Cardiac muscle cell (in vitro differentiated cells and primary cell): Measurements from ENCODE around the gene SPEG. TPM values are rescaled to one million over a fixed set of nuclear protein-coding genes. Genes with fewer than 3 reads are reported as not detected.

ENCODE experiments used
- DNase-seq, 2 donors: peaks; one replicate each; pipeline versions ENCODE4 v3.0.0 to v3.0.0-alpha.2; 2010 to 2017; ENCODE audit warnings: low read depth in 1 of 2, low spot score in 1 of 2
- H3K27ac ChIP-seq: fragments of 200-600 bp; sonication (generic); 2 replicates; pipeline ENCODE4 v1.5.1; 2016
- H3K27me3 ChIP-seq: fragments of 200-600 bp; sonication (generic); 2 replicates; pipeline ENCODE4 v1.6.0; 2016; ENCODE audit warnings: control low read depth
- H3K36me3 ChIP-seq: fragments of 200-600 bp; sonication (generic); 2 replicates; pipeline ENCODE4 v1.5.1; 2016; ENCODE audit warnings: control low read depth
- H3K4me1 ChIP-seq: fragments of 200-600 bp; sonication (generic); 2 replicates; pipeline ENCODE4 v1.8.1; 2017; ENCODE audit warnings: low read depth, mild to moderate bottlenecking, mixed run types
- H3K4me3 ChIP-seq: fragments of 200-600 bp; sonication (generic); 2 replicates; pipeline ENCODE4 v1.5.1; 2016; ENCODE audit warnings: mild to moderate bottlenecking
- H3K9me3 ChIP-seq: fragments of 200-600 bp; sonication (generic); 2 replicates; pipeline ENCODE4 v1.5.1; 2017; ENCODE audit warnings: low read depth, mild to moderate bottlenecking, control low read depth
- CTCF ChIP-seq: IDR thresholded peaks from 2 replicates; pipeline ENCODE4 v1.5.1; 2012; ENCODE audit warnings: low read depth, mild to moderate bottlenecking, low read length
- polyA plus RNA-seq: library from polyadenylated mRNA; unstranded; fragments of >200 nt; fragmentation: Nextera tagmentation; extraction: Ambion mirVana; gene quantifications from 2 replicates; pipeline ENCODE4 v1.2.1, GENCODE V29; 2016
- total RNA-seq: library from RNA; depleted of rRNA; stranded (reverse); fragments of >200 nt; gene quantifications from 2 replicates; pipeline ENCODE4 v1.2.3, GENCODE V29; 2016

The SPEG gene
- total and polyA plus RNA-seq, 2 experiments from 2014 or later, result 188 to 292 TPM

- Histone ChIP-seq H3K4me1 (peaks cover 48% of the 10 kb centered on the region), H3K4me3 (peak overlapping the region; percentile 18), H3K36me3 (peaks cover 22% of the 10 kb centered on the region), H3K27me3 (no peaks in the 10 kb centered on the region), H3K9me3 (no peaks in the 10 kb centered on the region), H3K27ac (peak overlapping the region; percentile 93)
- TF ChIP-seq CTCF, result no peak
- DNase-seq, result peak; percentile 92 to 96
Observed at GRCh38 chr2:219460424-219460926, 25.8 kb downstream of the SPEG start.

- Histone ChIP-seq H3K36me3 (peaks cover 25% of the 10 kb centered on the region), H3K9me3 (no peaks in the 10 kb centered on the region), H3K4me3 (peak overlapping the region; percentile 18), H3K4me1 (peaks cover 48% of the 10 kb centered on the region), H3K27me3 (no peaks in the 10 kb centered on the region), H3K27ac (peak overlapping the region; percentile 93)
- DNase-seq, result peak; percentile 41 to 49
- TF ChIP-seq CTCF, result no peak
Observed at GRCh38 chr2:219461047-219461514, 26.4 kb downstream of the SPEG start.

GRCh38 chr2:219461669-219462068 lies 27.0 kb downstream of the SPEG start:
- no peaks in the 10 kb centered on the region for H3K27me3 ChIP-seq
- peak overlapping the region; percentile 93 for H3K27ac ChIP-seq
- H3K9me3 ChIP-seq, result no peaks in the 10 kb centered on the region
- H3K36me3 ChIP-seq, result peaks cover 29% of the 10 kb centered on the region
- TF ChIP-seq CTCF, result no peak
- H3K4me3 ChIP-seq, result peak overlapping the region; percentile 18
- no peak for DNase-seq
- peaks cover 48% of the 10 kb centered on the region for H3K4me1 ChIP-seq

- no peak for DNase-seq
- Histone ChIP-seq H3K4me1 (peaks cover 48% of the 10 kb centered on the region), H3K9me3 (no peaks in the 10 kb centered on the region), H3K4me3 (no peak overlapping the region), H3K27me3 (no peaks in the 10 kb centered on the region), H3K27ac (no peak overlapping the region), H3K36me3 (peaks cover 32% of the 10 kb centered on the region)
- no peak for TF ChIP-seq CTCF
Observed at GRCh38 chr2:219462349-219462748, 27.7 kb downstream of the SPEG start.

GRCh38 chr2:219464286-219465032 lies 29.8 kb downstream of the SPEG start:
- no peak for DNase-seq
- Histone ChIP-seq H3K36me3 (peaks cover 45% of the 10 kb centered on the region), H3K27ac (peak overlapping the region; percentile 34), H3K27me3 (no peaks in the 10 kb centered on the region), H3K4me1 (peaks cover 30% of the 10 kb centered on the region), H3K9me3 (no peaks in the 10 kb centered on the region), H3K4me3 (no peak overlapping the region)
- no peak for TF ChIP-seq CTCF
